LHCN-M2 (cell line): ENCODE results near the gene RPL18. TPM values are rescaled to one million over a fixed set of nuclear protein-coding genes. Genes with fewer than 3 reads are reported as not detected.
A peak's percentile ranks its signal among the peaks of the same experiment; 100 is the strongest.

Experiments
- DNase-seq: peaks from one replicate; pipeline ENCODE4 v3.0.0-alpha.2; 2012; ENCODE audit warnings: low read depth
- total RNA-seq: library from RNA; depleted of rRNA; stranded (reverse); fragments of >200 nt; gene quantifications from 2 replicates; pipeline ENCODE4 v1.2.3, GENCODE V29; 2014

RPL18 gene
- total RNA-seq, 1 experiment from 2014 or later, result 1,651 TPM

DNA sequence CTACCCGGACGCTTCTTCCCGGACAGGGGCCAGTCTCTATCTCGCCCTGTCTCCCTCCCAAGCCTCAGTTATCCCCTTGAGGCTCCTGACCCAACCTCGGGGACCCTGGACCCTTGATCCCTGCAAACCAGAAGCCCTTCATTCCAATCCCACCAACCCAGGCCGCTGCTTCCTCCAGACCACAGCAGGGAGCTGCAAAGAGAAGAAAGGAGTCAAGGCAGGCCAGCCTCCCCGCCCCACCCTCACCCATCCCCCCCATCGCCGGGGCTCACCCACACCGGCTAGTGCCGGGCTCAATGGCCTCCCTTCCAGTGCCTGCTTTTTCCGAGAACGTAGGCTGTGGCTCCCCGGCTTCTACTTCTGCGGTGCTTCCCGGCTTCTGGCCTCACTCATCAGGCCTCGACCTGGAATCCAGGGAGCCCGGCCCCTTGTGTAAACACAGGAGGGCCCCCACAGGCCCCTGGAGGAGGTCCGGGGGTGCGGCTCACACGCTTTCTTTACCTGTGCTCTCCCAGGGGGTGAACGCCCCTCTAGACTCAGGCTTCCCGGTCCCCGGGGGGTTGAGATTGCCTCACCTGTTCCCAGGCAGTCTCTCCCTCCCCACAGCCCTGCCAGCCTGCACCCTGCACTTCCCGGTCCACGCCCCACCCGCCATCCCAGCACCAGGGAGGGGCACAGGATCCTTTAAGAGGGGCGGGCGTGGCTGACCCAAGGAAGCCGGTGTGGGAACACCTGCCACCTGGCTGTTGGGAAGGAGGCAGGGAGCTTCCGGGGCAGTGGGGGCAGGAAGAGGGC lies 4.3 kb downstream of the RPL18 start, which contains the start of gene FAM83E:
TSS of gene FAM83E (minus strand) at position 641 of the 795 bp plus-strand sequence. CDS start 1,704 bp downstream, outside the sequence.
- no peak for DNase-seq

DNA sequence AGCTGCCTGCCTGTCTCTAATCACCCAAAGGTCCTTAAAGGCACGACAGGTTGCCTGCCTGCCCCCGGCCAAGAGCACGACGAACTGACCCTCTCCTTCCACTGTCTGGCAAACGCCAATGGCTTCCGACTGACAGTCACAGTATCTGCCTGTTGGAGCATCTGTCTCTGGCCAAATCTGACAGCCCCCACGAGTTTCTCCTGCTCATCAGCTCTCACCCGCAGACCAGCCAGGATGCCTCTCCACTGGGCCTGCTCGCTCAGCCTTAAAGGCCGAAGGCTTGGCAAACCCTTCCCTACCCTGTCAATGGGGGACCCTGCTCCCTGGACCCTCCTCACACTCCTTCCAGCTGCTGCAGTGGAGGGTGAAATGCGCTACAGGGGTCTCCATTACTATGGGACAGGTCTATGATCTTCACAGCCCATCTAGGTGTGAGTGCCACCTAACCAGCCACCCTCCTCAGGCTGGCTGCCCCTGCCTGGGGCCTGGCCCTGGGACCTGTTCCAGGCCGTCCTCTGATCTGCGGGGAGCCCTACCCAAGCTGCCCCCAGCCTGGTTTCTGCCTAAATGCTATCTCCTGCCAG lies 5.0 kb downstream of the RPL18 start:
- no peak for DNase-seq

DNA sequence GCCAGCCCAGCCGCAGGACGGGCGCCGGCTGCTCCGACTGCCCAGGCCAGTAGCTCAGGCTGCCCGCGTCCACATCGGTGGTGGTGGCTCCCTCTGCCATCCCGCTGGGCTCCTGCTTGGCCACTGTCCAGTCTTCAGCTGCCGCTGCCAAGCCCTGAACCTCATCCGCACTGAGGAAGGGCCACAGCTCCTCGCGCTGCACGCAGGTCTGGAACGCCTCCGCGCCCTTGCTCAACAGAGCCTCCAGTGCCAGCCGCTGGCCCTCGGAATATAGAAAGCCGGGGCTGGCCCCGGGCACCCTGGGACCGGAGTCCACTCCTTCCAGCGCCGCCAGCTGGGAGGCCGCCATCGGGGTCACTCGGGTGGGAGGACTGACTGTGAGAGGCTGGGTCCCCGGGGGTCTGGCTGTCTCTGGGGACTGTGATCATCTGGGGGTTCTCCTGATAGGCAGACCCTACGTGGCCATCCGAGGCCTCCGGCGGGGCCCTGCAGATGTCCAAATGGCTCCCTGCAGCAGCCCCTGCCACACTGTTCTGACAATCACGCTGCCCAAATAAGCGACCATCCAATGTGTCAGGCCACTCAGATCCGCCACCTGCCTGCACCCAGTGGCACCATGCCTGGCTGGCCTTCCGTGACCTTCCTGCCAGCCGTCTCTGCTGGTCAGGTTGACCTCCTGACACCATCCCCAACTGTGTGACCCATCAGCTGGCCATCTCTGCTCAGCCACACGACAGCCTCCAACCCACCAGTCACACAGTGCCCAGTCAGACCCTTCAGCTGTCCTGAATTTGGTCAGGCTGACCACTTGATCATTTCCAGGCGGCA lies 5.7 kb downstream of the RPL18 start:
- DNase-seq, result peak; percentile 77

DNA sequence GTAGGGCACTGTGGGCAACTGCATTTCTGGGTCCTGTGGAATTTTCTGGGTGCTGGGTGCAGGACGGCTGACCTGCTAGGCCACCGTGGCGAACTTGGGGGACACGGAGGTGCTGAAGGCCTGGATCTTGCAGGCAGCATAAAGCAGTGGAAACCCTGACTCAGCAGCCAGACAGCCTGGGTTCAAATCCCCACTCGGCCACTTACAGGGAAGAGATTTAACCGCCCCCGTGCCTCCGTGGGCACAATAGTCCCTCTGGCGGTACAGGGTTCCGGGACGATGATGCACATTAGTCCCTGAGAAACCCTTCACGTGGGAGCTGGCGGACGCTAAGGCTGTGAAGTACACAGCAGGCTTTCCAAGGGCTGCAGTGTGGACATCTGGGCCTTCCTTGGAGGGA lies 7.1 kb downstream of the RPL18 start:
- DNase-seq, result no peak

DNA sequence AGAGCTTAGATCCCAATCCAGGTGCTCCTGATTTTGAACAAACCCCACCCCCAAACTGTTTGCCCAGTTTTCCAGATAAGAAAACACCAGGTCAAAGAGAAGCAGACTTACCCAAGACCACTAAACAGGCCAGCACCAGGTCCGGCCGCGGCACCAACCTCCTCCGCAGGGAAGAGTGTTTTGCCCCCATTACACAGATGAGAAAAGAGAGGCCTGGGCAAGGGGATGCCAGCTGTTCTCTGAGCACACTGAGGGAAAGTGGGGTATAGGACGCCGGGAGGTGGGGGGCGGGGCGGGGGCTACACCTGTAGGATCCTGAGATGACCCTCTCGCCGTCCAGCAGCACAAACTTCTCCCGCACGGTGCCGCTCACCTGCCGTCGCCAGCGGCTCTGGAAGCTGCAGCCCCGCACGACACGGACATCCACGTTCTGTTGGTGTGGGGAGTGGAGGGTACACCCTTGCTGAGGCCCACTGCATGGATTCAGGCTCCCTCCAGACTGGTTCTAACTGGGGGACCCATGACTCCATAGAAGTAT lies 9.3 kb downstream of the RPL18 start:
- DNase-seq, result no peak

DNA sequence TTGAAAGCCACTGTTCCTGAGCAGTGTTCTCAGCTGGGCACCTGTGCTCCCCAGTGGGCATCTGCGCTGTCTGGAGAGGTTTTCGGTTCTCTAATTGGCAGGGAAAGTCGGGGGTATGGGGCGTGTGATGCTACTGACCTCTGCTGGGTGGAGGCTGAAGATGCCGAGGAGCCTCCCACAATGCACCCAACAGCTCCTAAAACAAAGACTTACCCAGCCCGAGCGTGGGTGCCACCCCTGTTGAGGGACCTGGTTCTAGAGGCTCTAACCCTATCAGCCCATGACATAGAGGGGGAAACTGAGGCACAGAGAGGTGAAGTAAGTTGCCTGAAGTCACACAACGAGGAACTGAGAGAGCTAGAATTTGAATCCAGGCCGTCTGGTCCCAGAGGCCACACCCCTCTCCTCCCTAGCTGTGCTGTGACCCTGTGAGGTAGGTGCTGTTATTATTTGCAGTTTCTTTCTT lies 10.1 kb downstream of the RPL18 start:
- DNase-seq, result no peak

DNA sequence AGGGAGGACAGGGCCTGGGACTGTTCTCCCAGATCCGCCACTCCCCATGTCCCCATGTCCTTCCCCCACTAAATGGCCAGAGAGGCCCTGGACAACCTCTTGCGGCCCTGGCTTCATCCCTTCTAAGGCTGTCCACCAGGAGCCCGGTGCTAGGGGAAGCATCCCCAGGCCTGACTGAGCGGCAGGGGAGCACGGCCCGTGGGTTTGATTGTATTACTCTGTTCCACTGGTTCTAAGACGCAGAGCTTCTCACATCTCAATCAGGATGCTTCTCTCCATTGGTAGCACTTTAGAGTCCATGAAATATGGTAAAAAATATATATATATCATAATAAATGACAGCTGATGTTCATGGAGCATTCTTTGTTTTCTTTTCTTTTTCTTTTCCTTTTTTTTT lies 11.6 kb downstream of the RPL18 start:
- DNase-seq, result no peak

DNA sequence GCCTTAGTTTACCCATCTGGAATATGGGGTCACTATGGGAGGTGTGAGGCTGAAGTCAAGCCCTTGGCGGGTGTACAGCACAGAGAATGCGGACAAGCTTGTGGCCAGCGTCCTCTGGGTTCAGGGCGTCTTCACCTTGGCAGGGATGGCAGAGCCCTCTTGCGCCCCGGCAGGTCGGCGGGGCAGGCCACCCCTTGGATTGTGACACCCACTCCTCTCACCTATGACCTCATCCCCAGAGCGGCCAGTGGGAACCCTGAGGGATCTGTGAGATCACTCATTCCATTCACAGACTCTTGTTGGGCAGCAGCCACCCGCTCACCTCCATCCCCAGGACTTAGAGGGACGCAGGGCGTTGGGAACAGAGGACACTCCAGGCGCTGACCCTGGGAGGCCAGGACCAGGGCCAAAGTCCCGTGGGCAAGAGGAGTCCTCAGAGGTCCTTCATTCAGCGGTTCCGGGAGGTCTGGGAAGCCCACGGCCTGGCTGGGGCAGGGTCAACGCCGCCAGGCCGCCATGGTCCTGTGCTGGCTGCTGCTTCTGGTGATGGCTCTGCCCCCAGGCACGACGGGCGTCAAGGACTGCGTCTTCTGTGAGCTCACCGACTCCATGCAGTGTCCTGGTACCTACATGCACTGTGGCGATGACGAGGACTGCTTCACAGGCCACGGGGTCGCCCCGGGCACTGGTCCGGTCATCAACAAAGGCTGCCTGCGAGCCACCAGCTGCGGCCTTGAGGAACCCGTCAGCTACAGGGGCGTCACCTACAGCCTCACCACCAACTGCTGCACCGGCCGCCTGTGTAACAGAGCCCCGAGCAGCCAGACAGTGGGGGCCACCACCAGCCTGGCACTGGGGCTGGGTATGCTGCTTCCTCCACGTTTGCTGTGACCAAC lies 12.3 kb downstream of the RPL18 start, which contains the start of gene SPACA4:
TSS of gene SPACA4 (plus strand) at position 280 of the 896 bp plus-strand sequence. CDS start at position 517, 237 bp downstream.
- no peak for DNase-seq

DNA sequence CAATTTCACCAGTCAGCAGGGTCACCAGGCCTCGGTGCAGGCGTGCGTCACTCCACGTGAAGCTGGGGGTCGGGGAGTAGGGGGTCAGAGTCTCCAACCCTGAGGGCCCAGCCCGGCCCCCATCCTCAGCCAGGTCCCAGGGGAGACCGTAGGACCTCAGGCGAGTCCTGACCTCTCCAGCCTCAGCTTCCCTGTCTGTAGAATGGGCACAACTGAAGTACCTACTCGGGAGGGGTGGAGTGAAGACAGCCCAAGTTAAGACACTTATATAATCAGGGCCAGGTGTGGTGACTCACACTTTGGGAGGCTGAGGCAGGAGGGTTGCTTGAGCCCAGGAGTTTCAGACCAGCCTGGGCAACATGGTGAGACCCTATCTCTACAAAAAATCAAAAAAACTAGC lies 15.1 kb downstream of the RPL18 start:
- DNase-seq, result no peak

DNA sequence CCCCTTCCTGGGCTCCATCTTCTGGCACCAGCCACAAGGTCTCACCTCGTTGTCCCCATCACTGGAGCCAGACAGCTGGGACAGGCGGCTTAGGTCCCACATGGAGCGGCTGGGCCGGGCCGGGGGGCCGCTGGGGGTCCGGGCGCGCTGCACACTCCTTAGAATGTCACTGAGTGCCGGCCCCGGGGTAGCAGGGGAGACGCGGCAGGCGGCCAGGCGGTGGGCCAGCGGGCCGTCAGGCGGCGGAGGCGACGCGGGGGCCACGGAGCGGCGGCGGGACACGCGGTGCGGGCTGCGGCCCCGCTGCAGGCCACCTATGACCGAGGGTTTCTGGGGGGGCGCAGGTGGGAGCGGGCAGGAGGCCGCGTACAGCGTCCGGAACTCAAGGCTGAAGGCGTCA lies 15.5 kb downstream of the RPL18 start:
- no peak for DNase-seq

DNA sequence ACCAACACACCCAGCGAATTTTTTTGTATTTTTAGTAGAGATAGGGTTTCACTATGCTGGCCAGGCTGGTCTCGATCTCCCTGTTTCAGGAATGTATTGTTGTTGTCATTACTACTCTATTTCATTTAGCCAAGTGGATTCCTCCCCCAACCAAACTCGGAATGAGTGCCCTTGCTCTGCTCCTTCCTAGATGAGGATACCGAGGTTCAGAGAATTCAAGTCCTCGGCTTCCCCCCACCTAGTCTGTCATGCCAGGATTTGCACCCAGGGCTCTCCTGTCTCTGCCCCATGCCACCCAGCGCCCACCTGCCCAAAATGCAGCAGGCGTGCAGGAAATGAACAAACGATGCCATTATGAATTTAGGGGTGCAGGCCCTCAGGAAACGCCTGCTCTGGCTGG lies 16.0 kb downstream of the RPL18 start:
- DNase-seq, result no peak

DNA sequence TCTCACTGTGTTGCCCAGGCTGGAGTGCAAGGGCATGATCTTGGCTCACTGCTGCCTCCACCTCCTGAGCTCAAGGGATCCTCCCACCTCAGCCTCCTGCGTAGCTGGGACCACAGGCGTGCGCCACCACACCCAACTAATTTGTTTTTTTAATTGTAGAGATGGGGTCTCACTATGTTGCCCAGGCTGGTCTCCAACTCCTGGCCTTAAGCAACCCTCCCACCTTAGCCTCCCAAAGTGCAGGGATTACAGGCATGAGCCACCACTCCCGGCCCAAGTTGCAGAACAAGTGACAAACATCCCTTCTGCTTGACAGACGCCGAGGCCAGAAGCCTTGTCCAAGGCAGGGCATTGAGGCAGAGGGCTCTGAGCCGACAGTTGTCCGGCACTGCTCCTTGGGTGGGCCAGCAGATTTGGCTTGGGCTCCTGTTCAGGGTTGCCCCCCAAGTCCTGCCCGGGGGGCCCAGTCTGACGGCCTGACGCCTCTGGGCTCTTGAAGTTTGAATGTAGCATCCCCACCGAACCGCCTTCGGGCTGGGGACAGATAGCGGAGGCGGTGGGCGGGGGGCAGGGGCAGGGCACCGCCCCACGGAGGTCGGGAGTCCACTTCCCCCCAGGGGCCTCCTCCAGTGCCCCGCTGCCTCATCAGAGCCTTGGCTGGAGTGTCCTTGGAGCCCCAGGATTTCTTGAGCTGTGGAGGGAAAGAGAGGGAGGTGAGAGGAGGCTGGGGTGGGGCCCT lies 18.1 kb downstream of the RPL18 start:
- no peak for DNase-seq

DNA sequence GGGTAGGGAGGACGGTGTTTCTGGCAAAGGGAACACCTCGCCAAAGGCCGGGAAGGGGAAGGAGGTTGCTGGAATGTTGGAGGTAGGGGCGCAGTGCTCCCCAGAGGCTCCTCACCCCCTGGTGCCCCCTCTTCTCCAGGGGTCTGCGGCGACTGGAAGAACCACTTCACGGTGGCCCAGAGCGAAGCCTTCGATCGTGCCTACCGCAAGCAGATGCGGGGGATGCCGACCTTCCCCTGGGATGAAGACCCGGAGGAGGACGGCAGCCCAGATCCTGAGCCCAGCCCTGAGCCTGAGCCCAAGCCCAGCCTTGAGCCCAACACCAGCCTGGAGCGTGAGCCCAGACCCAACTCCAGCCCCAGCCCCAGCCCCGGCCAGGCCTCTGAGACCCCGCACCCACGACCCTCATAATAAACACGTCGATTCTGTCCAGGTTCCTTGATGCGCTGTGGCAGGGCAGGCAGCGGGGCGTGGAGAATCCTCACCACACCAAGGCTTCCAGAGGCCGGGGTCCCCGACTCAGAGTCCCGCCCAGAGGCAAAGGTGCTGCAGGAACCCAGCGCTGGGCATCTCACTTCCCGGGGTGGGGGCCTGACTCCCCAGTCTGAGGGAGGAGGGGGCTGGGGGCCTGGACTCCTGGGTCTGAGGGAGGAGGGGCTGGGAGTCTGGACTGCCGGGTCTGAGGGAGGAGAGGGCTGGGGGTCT lies 19.8 kb downstream of the RPL18 start:
- no peak for DNase-seq

DNA sequence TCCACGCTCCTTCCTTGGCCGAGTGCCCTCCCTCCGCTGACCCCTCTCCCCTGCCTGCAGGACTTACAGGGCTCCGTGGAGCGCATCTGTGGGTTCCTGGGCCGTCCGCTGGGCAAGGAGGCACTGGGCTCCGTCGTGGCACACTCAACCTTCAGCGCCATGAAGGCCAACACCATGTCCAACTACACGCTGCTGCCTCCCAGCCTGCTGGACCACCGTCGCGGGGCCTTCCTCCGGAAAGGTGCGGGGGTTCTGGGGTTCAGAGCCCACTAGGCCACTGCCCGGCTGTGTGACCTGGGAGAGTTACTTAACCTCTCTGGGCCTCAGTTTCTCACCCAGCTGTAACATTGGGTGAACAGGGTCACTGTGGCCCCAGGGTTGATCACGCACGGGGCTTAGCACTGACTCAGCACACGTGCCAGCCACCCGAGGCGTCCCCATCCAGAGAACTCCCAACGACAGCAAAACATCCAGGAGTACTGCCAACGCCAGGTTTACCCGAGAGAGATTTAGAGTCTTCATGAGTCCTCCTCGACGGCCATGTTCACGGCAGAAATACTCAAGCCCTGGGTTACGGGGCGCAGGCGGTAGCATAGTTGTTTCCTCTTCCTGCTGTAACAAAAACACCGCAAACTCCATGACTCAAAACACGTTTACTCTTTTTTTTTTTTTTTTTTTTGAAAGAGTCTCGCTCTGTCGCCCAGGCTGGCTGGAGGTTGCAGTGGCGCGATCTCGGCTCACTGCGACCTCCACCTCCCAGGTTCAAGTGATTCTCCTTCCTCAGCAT lies 22.1 kb downstream of the RPL18 start:
- no peak for DNase-seq

DNA sequence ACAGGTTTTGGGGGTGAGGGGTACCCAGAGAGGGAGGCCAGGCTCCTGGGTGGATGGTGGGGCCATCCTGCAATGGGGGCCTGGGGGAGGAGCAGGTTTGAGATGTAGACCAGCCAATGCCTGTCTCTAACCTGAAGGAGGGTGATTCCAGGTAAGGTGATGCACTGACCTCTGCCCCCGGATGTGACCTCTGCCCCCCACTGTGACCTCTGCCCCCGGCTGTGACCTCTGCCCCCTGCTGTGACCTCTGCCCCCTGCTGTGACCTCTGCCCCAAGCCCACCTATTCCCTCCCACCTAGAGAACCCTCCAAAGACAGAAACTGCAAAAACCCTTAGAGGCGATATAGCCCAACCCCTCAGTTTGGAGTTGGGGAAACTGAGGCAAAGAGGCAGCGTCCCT lies 22.7 kb downstream of the RPL18 start:
- DNase-seq, result no peak

DNA sequence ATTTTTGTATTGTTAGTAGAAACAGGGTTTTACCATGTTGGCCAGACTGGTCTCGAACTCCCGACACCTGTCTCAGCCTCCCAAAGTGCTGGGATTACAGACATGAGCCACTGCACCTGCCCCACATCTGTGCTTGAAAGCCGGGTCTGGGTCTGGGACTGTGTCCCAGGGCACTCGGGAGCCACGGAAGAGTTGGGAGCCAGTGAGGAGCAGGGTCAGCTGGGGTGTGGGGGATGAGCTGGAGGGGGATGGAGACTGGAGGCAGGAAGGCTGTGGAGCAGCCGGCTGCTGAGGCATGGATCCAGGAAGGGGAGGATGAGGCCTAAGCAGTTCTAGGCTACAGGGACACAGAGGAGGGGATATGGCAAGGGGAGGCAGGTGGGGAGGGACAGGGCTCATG lies 23.1 kb downstream of the RPL18 start:
- no peak for DNase-seq

DNA sequence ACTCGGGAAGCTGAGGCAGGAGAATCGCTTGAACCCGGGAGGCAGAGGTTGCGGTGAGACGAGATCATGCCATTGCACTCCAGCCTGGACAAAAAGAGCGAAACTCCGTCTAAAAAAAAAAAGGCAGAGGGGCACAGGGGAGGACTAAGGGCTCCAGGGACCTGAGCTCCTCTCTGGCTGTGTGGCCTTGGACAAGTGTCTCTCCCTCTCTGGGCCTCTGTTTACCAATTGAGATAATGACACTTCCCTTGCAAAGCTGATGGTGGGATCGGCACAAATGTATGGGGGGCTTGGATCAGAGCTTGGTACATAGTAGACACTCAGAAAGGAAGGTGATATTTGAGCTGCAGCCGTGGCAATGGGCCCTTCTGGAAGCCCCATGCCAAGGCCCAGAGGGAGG lies 23.8 kb downstream of the RPL18 start:
- no peak for DNase-seq

DNA sequence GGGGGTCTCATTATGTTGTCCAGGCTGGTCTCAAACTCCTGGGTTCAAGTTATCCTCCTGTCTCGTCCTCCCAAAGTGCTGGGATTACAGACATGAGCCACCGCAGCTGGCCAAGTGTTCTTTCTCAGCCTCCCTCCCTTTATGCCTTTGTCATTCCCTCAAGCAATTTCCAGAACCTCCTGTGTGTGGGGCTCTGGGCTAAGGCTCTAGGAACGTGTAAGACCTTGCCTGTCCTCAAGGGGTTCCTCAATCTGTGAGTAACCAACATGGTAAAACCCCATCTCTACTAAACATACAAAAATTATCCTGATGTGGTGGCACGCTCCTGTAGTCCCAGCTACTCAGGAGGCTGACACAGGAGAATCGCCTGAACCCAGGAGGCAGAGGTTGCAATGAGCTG lies 28.0 kb downstream of the RPL18 start:
- peak; percentile 24 for DNase-seq
